PC-3 (cell line): Measurements from ENCODE around the gene COQ3. TPM values are rescaled to one million over a fixed set of nuclear protein-coding genes. Genes with fewer than 3 reads are reported as not detected.

Experiments used
- ATAC-seq: fragments of 200-7000 bp; cut with Tn5 transposase; 2 replicates; pipeline ENCODE4 v1.9.1; 2020; ENCODE audit warnings: mild to moderate bottlenecking, moderate library complexity
- BruUV-seq: library from RNA; stranded (reverse); fragments of 400-500 nt; replicated peaks from 2 replicates; lab custom pipeline; 2021; lab: Mats Ljungman, UMichigan
- CTCF ChIA-PET: fragments of 300-600 bp; sonication (Branson Sonifier 250); formaldehyde crosslinking; loops from one replicate; lab custom pipeline; 2022; ENCODE audit warnings: antibody characterized with exemption; lab: Charles Lee
- POLR2A ChIA-PET: fragments of 300-600 bp; sonication (Branson Sonifier 250); formaldehyde crosslinking; loops from one replicate; lab custom pipeline; 2022; ENCODE audit warnings: antibody characterized with exemption; ENCODE audit not compliant: unreplicated experiment; lab: Charles Lee
- DNase-seq: peaks from one replicate; pipeline ENCODE4 v3.0.0-alpha.2; 2015
- H2AFZ ChIP-seq: fragments of 300-600 bp; sonication (generic); 2 replicates; pipeline ENCODE4 v1.6.0; 2016; ENCODE audit warnings: antibody characterized with exemption, low read length
- H3F3A ChIP-seq: fragments of 300-600 bp; sonication (generic); one replicate; pipeline ENCODE4 v1.6.0; 2017; ENCODE audit warnings: antibody characterized with exemption, low read length, control low read depth, mild to moderate bottlenecking; ENCODE audit not compliant: unreplicated experiment
- H3K27ac ChIP-seq: fragments of 300-600 bp; sonication (generic); 2 replicates; pipeline ENCODE4 v1.5.1; 2016; ENCODE audit warnings: mild to moderate bottlenecking, low read length
- H3K27me3 ChIP-seq: fragments of 300-600 bp; sonication (generic); 2 replicates; pipeline ENCODE4 v1.6.1; 2016; ENCODE audit warnings: low read length, mixed read lengths
- H3K36me3 ChIP-seq: fragments of 300-600 bp; sonication (generic); 2 replicates; pipeline ENCODE4 v1.6.1; 2016; ENCODE audit warnings: low read depth, mixed run types, low read length, mixed read lengths
- H3K4me1 ChIP-seq: fragments of 300-600 bp; sonication (generic); 2 replicates; pipeline ENCODE4 v1.5.1; 2016; ENCODE audit warnings: low read length; ENCODE audit not compliant: insufficient read depth
- H3K4me2 ChIP-seq: fragments of 300-600 bp; sonication (generic); 2 replicates; pipeline ENCODE4 v1.6.0; 2016; ENCODE audit warnings: low read length
- H3K4me3 ChIP-seq: fragments of 300-600 bp; sonication (generic); 2 replicates; pipeline ENCODE4 v1.5.1; 2016; ENCODE audit warnings: mild to moderate bottlenecking, low read length, mixed read lengths
- H3K79me2 ChIP-seq: fragments of 300-600 bp; sonication (generic); 2 replicates; pipeline ENCODE4 v1.6.1; 2017; ENCODE audit warnings: low read length, mixed read lengths
- H3K9ac ChIP-seq: fragments of 300-600 bp; sonication (generic); 2 replicates; pipeline ENCODE4 v1.6.0; 2016; ENCODE audit warnings: mild to moderate bottlenecking, low read length
- H3K9me2 ChIP-seq: fragments of 300-600 bp; sonication (generic); replicated peaks from 2 replicates; pipeline ENCODE4 v1.6.1; 2016; ENCODE audit warnings: mixed run types, low read length, mixed read lengths
- H3K9me3 ChIP-seq: fragments of 300-600 bp; sonication (generic); 2 replicates; pipeline ENCODE4 v1.6.1; 2016; ENCODE audit warnings: low read length, mixed read lengths
- H4K20me1 ChIP-seq: fragments of 300-600 bp; sonication (generic); 2 replicates; pipeline ENCODE4 v1.6.1; 2016; ENCODE audit warnings: low read length, mixed read lengths
- CTCF ChIP-seq: fragments of 300-600 bp; sonication (generic); conservative IDR thresholded peaks from 2 replicates; pipeline ENCODE4 v1.5.1; 2017; ENCODE audit warnings: antibody characterized with exemption, low read depth, mild to moderate bottlenecking, low read length
- EZH2 ChIP-seq: fragments of 300-600 bp; sonication (generic); IDR thresholded peaks from one replicate; pipeline ENCODE4 v1.6.1; 2017; ENCODE audit warnings: antibody characterized with exemption, mild to moderate bottlenecking, low read length; ENCODE audit not compliant: unreplicated experiment
- EZH2phosphoT487 ChIP-seq: fragments of 300-600 bp; sonication (generic); IDR thresholded peaks from 2 replicates; pipeline ENCODE4 v1.6.1; 2018; ENCODE audit warnings: mild to moderate bottlenecking, antibody characterized with exemption, low read length, borderline replicate concordance
- intact Hi-C: fragments of 100-400 bp; cut with micrococcal nuclease; formaldehyde crosslinking; loops from 2 replicates; pipeline ENCODE4 v1.9.0; 2023
- total RNA-seq: library from RNA; depleted of rRNA; stranded (reverse); fragments of >200 nt; gene quantifications from 2 replicates; pipeline ENCODE4 v1.2.3, GENCODE V29; 2014

Gene COQ3
- total RNA-seq, 1 experiment from 2014 or later = 15.6 TPM

- intact Hi-C loops = loop anchor here (5.0 kb wide), 1 partner anchor 46 kb away; the partner anchor contains the start of gene COQ3
- H3K79me2 ChIP-seq = no peaks in the 10 kb centered on the region
- no peak for DNase-seq
- H3K27me3 ChIP-seq = no peaks in the 10 kb centered on the region
- no peaks in the 10 kb centered on the region for H4K20me1 ChIP-seq
- TF ChIP-seq EZH2phosphoT487 (no peak), CTCF (no peak), EZH2 (no peak)
- H3K9me3 ChIP-seq = no peaks in the 10 kb centered on the region
- no peak for ATAC-seq
- peaks cover 38% of the 10 kb centered on the region for H3K4me1 ChIP-seq
- no peak overlapping the region for H3K4me2 ChIP-seq
- no peak overlapping the region for H3K9ac ChIP-seq
- no peak overlapping the region for H2AFZ ChIP-seq
- no peaks in the 10 kb centered on the region for H3K36me3 ChIP-seq
- H3F3A ChIP-seq = no peaks in the 10 kb centered on the region
- no TSS peak for BruUV-seq
- no peak overlapping the region for H3K27ac ChIP-seq
- ChIA-PET POLR2A (no interaction called here), CTCF (interaction anchor here (1.0 kb wide), 1 partner anchor 16 kb away, joined by 3 read pairs; no protein-coding TSS in a partner anchor)
- H3K9me2 ChIP-seq = no peaks in the 10 kb centered on the region
- H3K4me3 ChIP-seq = no peak overlapping the region
These were observed 47.4 kb downstream of the COQ3 start for GRCh38 chr6:99346595-99346994.

DNA sequence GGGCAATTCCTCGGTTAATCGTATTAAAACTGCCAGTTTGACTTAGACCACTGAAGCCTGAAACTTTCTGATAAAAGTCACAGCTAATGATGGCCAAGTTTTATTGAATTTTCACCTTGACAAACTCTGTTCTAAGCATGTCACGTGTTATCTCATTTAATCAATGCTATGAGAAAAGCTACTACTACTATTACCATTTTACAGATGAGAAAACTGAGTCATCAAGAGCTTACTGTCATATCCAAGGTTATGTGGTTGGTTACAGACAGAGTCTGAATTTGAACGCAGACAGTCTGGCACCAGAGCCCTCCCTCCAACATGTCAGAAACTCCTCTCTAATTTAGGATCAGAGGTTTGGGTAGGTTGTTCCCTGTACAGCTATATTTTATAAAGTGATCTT lies 48.8 kb downstream of the COQ3 start:
- H3F3A ChIP-seq = no peaks in the 10 kb centered on the region
- no peak overlapping the region for H3K4me2 ChIP-seq
- no peaks in the 10 kb centered on the region for H3K36me3 ChIP-seq
- H4K20me1 ChIP-seq = no peaks in the 10 kb centered on the region
- DNase-seq (no peak), ATAC-seq (no peak)
- no peaks in the 10 kb centered on the region for H3K9me3 ChIP-seq
- H3K79me2 ChIP-seq = no peaks in the 10 kb centered on the region
- no TSS peak for BruUV-seq
- H3K27ac ChIP-seq = no peak overlapping the region
- no peak overlapping the region for H3K9ac ChIP-seq
- ChIA-PET POLR2A (no interaction called here), CTCF (no interaction called here)
- no peaks in the 10 kb centered on the region for H3K27me3 ChIP-seq
- H3K9me2 ChIP-seq = no peaks in the 10 kb centered on the region
- H3K4me3 ChIP-seq = no peak overlapping the region
- peaks cover 41% of the 10 kb centered on the region for H3K4me1 ChIP-seq
- intact Hi-C loops = loop anchor here (5.0 kb wide), 1 partner anchor 47 kb away; the partner anchor contains the start of gene COQ3
- TF ChIP-seq CTCF (no peak), EZH2phosphoT487 (no peak), EZH2 (no peak)
- H2AFZ ChIP-seq = no peak overlapping the region

DNA sequence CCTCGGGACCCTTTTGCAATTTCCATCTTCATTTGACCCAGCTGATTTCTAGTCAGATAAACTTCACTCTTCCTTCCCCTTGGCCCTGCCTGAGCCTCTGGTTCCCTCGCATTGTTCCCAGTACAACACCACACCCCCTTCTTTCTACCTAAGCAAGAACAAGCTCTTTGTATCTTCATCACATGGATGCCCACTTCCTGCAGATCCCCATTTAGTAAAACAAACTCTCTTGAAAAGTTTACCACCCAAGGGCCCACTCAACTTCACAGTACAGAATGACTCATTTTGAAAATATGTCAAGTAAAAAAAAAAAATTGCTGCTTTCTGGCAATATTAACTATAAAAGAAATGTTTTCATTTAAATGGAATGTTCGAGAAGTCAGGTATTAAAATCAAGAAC lies 49.7 kb downstream of the COQ3 start:
- DNase-seq (peak; percentile 62), ATAC-seq (peak; percentile 39)
- no peaks in the 10 kb centered on the region for H3K27me3 ChIP-seq
- H3K27ac ChIP-seq = no peak overlapping the region
- H3K9ac ChIP-seq = no peak overlapping the region
- POLR2A ChIA-PET = no interaction called here
- no peaks in the 10 kb centered on the region for H3F3A ChIP-seq
- peaks cover 41% of the 10 kb centered on the region for H3K4me1 ChIP-seq
- H3K4me2 ChIP-seq = peak overlapping the region; percentile 49; the same call in 1 of the 2 replicates
- intact Hi-C loops = no loop called here
- no peaks in the 10 kb centered on the region for H3K36me3 ChIP-seq
- BruUV-seq = no TSS peak
- H3K79me2 ChIP-seq = no peaks in the 10 kb centered on the region
- no peak overlapping the region for H3K4me3 ChIP-seq
- TF ChIP-seq EZH2 (no peak), CTCF (no peak), EZH2phosphoT487 (no peak)
- CTCF ChIA-PET = interaction anchor here (0.6 to 1.2 kb wide), 2 partner anchors 10 to 49 kb away, joined by 5 to 11 read pairs; partner anchors contain the start of gene COQ3
- no peaks in the 10 kb centered on the region for H3K9me3 ChIP-seq
- H3K9me2 ChIP-seq = no peaks in the 10 kb centered on the region
- no peak overlapping the region for H2AFZ ChIP-seq
- no peaks in the 10 kb centered on the region for H4K20me1 ChIP-seq
